Measurements from ENCODE around the gene LRRC56. TPM values are rescaled to one million over a fixed set of nuclear protein-coding genes. Genes with fewer than 3 reads are reported as not detected.

Gene LRRC56
- total and polyA plus RNA-seq, 2 experiments from 2014 or later, result 0.73 to 0.87 TPM

DNA sequence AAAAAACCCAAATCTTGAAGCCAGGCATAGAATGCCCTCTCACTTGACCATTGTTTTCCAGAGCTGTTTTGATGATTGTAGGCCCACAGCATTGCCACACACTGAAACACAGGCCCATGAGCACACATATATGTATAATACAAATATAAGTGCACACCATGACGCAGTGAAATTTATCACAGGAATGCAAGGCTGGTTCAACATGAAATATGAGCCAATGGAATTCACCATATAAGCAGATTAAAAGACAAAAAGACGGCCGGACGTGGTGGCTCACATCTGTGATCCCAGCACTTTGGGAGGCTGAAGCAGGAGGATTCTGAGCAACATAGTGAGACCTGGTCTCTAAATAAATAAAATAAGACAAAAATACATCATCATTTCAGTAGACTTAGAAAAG is 20.9 kb upstream of the LRRC56 start:
- peaks cover 42% of the 10 kb centered on the region for H3K9me3 Mint-ChIP-seq
- Histone ChIP-seq H3K4me2 (no peak overlapping the region), H3K79me2 (replicated peaks; ENCODE audit: insufficient read depth) (no peaks in the 10 kb centered on the region), H3K4me3 (no peak overlapping the region), H3K27me3 (ENCODE audit: insufficient read depth) (no peaks in the 10 kb centered on the region), H3F3A (replicated peaks; ENCODE audit: low read depth) (0 out of 2 replicates have a peak, but pooled peaks cover 8% of the 10 kb centered on the region), H3K4me1 (ENCODE audit: insufficient read depth) (no peaks in the 10 kb centered on the region), H2AFZ (no peak overlapping the region), H3K36me3 (ENCODE audit: insufficient read depth) (no peaks in the 10 kb centered on the region), H3K9me2 (ENCODE audit: insufficient read depth) (no peaks in the 10 kb centered on the region), H4K20me1 (replicated peaks; ENCODE audit: insufficient read depth) (no peaks in the 10 kb centered on the region), H3K27ac (ENCODE audit: low read depth) (no peak overlapping the region)
- H3K4me3 Mint-ChIP-seq, result no peak overlapping the region; the same call in 2 of the 3 replicates
- TF ChIP-seq NANOG (IDR thresholded peaks at IDR 0.05; ENCODE audit: borderline replicate concordance) (no peak), EZH2phosphoT487 (IDR thresholded peaks at IDR 0.05; ENCODE audit: unreplicated experiment) (no peak), CTCF (conservative IDR thresholded peaks at IDR 0.05; ENCODE audit: low read depth in 2 of 2) (no peak), ETS1 (IDR thresholded peaks at IDR 0.05) (no peak), REST (IDR thresholded peaks at IDR 0.05; ENCODE audit: unreplicated experiment) (no peak), EZH2 (IDR thresholded peaks at IDR 0.05; ENCODE audit: low read depth, unreplicated experiment) (no peak), ZNF114 (CRISPR knock-in tag; IDR thresholded peaks at IDR 0.05) (no peak), ZNF331 (CRISPR knock-in tag; IDR thresholded peaks at IDR 0.05; ENCODE audit: low read depth) (no peak), CREB1 (CRISPR knock-in tag; IDR thresholded peaks at IDR 0.05; ENCODE audit: low read depth) (no peak), JUNB (IDR thresholded peaks at IDR 0.05; ENCODE audit: unreplicated experiment) (no peak), POLR2AphosphoS5 (IDR thresholded peaks at IDR 0.05; ENCODE audit: low read depth) (no peak), STAT1 (IDR thresholded peaks at IDR 0.05; ENCODE audit: unreplicated experiment) (no peak)
- TF ChIP-seq, protein P1, sequence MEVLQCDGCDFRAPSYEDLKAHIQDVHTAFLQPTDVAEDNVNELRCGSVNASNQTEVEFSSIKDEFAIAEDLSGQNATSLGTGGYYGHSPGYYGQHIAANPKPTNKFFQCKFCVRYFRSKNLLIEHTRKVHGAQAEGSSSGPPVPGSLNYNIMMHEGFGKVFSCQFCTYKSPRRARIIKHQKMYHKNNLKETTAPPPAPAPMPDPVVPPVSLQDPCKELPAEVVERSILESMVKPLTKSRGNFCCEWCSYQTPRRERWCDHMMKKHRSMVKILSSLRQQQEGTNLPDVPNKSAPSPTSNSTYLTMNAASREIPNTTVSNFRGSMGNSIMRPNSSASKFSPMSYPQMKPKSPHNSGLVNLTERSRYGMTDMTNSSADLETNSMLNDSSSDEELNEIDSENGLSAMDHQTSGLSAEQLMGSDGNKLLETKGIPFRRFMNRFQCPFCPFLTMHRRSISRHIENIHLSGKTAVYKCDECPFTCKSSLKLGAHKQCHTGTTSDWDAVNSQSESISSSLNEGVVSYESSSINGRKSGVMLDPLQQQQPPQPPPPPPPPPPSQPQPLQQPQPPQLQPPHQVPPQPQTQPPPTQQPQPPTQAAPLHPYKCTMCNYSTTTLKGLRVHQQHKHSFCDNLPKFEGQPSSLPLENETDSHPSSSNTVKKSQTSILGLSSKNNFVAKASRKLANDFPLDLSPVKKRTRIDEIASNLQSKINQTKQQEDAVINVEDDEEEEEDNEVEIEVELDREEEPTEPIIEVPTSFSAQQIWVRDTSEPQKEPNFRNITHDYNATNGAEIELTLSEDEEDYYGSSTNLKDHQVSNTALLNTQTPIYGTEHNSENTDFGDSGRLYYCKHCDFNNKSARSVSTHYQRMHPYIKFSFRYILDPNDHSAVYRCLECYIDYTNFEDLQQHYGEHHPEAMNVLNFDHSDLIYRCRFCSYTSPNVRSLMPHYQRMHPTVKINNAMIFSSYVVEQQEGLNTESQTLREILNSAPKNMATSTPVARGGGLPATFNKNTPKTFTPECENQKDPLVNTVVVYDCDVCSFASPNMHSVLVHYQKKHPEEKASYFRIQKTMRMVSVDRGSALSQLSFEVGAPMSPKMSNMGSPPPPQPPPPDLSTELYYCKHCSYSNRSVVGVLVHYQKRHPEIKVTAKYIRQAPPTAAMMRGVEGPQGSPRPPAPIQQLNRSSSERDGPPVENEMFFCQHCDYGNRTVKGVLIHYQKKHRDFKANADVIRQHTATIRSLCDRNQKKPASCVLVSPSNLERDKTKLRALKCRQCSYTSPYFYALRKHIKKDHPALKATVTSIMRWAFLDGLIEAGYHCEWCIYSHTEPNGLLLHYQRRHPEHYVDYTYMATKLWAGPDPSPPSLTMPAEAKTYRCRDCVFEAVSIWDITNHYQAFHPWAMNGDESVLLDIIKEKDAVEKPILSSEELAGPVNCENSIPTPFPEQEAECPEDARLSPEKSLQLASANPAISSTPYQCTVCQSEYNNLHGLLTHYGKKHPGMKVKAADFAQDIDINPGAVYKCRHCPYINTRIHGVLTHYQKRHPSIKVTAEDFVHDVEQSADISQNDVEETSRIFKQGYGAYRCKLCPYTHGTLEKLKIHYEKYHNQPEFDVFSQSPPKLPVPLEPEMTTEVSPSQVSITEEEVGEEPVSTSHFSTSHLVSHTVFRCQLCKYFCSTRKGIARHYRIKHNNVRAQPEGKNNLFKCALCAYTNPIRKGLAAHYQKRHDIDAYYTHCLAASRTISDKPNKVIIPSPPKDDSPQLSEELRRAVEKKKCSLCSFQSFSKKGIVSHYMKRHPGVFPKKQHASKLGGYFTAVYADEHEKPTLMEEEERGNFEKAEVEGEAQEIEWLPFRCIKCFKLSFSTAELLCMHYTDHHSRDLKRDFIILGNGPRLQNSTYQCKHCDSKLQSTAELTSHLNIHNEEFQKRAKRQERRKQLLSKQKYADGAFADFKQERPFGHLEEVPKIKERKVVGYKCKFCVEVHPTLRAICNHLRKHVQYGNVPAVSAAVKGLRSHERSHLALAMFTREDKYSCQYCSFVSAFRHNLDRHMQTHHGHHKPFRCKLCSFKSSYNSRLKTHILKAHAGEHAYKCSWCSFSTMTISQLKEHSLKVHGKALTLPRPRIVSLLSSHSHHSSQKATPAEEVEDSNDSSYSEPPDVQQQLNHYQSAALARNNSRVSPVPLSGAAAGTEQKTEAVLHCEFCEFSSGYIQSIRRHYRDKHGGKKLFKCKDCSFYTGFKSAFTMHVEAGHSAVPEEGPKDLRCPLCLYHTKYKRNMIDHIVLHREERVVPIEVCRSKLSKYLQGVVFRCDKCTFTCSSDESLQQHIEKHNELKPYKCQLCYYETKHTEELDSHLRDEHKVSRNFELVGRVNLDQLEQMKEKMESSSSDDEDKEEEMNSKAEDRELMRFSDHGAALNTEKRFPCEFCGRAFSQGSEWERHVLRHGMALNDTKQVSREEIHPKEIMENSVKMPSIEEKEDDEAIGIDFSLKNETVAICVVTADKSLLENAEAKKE (CRISPR knock-in tag; IDR thresholded peaks at IDR 0.05), result no peak
- H3K27me3 Mint-ChIP-seq (ENCODE audit: insufficient read depth, low read depth, poor library complexity), result peaks cover 8% of the 10 kb centered on the region
- no peaks in the 10 kb centered on the region for H3K4me1 Mint-ChIP-seq
- H3K36me3 Mint-ChIP-seq (ENCODE audit: low read depth), result peaks cover 50% of the 10 kb centered on the region
- no peak overlapping the region for H3K27ac Mint-ChIP-seq
- no peak for DNase-seq (ENCODE audit: low spot score)
- ATAC-seq, result no peak

All from GM23338 (cell line).